K562 (cell line): ENCODE measurements around the gene CYP1B1. TPM values are rescaled to one million over a fixed set of nuclear protein-coding genes. Genes with fewer than 3 reads are reported as not detected.

ENCODE experiments used
- ATAC-seq: fragments of 200-7000 bp; cut with Tn5 transposase; 3 replicates; pipeline ENCODE4 v1.9.1; 2020; ENCODE audit warnings: moderate library complexity
- BruUV-seq: library from RNA; stranded (reverse); fragments of 400-500 nt; replicated peaks from 2 replicates; lab custom pipeline; 2021; lab: Mats Ljungman, UMichigan
- CTCF ChIA-PET: fragments of 300-600 bp; formaldehyde crosslinking; extraction: SDS; loops from one replicate; lab custom pipeline; 2021; ENCODE audit warnings: low intra/inter-chr PET ratio; lab: Yijun Ruan, JAX
- POLR2A ChIA-PET: fragments of 300-600, 350-650 bp; sonication (Branson Sonifier 250); formaldehyde crosslinking; extraction: SDS; loops from one replicate; lab custom pipeline; 2021; ENCODE audit warnings: antibody characterized with exemption, inconsistent platforms; lab: Yijun Ruan, JAX
- DNase-seq, 4 experiments: peaks; one replicate each; pipeline versions ENCODE4 v3.0.0 to v3.0.0-alpha.2; 2011 to 2018; ENCODE audit warnings: low spot score in 3 of 4, mixed read lengths in 3 of 4; ENCODE audit errors: extremely low read depth in 1 of 4
- FAIRE-seq: peaks from 2 replicates; lab custom pipeline; 2011; peaks lifted over from hg19 to GRCh38; lab: Jason Lieb, UNC
- H2AFZ ChIP-seq: 2 replicates; pipeline ENCODE4 v1.6.0; 2011; ENCODE audit warnings: low read depth, low read length, control low read depth, inconsistent platforms
- H3K27ac ChIP-seq: fragments of 200-600 bp; 3 replicates; pipeline ENCODE4 v1.8.0; 2011; ENCODE audit warnings: low read depth, mild to moderate bottlenecking, control low read depth, inconsistent platforms, low read length, moderate library complexity, mixed read lengths; ENCODE audit errors: extremely low read depth
- H3K27me3 ChIP-seq, 2 experiments: fragments of 300-600 bp in 1 of 2; 2 replicates in 1 of 2; 3 replicates in 1 of 2; pipeline versions ENCODE4 v1.6.0 to v1.8.0; 2011; ENCODE audit warnings: inconsistent platforms in 2 of 2, low read length in 2 of 2, mild to moderate bottlenecking in 1 of 2, mixed read lengths in 1 of 2, moderate library complexity in 1 of 2; ENCODE audit not compliant: control insufficient read depth in 2 of 2, insufficient read depth in 2 of 2
- H3K36me3 ChIP-seq: fragments of 300-600 bp; 3 replicates; pipeline ENCODE4 v1.8.0; 2011; ENCODE audit warnings: mild to moderate bottlenecking, low read length, inconsistent platforms; ENCODE audit not compliant: control insufficient read depth, insufficient read depth
- H3K4me1 ChIP-seq, 2 experiments: fragments of 200-600 bp in 1 of 2; replicated peaks in 1 of 2; 2 replicates in 1 of 2; 3 replicates in 1 of 2; pipeline versions ENCODE4 v1.5.1 to v1.8.0; 2011; ENCODE audit warnings: inconsistent platforms in 2 of 2, low read length in 2 of 2, mild to moderate bottlenecking in 1 of 2, mixed read lengths in 1 of 2, moderate library complexity in 1 of 2; ENCODE audit not compliant: control insufficient read depth in 2 of 2, insufficient read depth in 2 of 2
- H3K4me2 ChIP-seq: 2 replicates; pipeline ENCODE4 v1.6.1; 2011; ENCODE audit warnings: low read length, control low read depth, inconsistent platforms, mixed read lengths; ENCODE audit not compliant: insufficient read depth
- H3K4me3 ChIP-seq: fragments of 200-600 bp; sonication (generic), shearing (Covaris generic); 2 replicates; pipeline ENCODE4 v1.5.1; 2016; ENCODE audit warnings: control low read depth, inconsistent platforms
- H3K79me2 ChIP-seq: fragments of 200-600 bp; 3 replicates; pipeline ENCODE4 v1.8.0; 2011; ENCODE audit warnings: low read length, inconsistent platforms; ENCODE audit not compliant: control insufficient read depth, insufficient read depth
- H3K9ac ChIP-seq, 2 experiments: 2 replicates each; pipeline versions ENCODE4 v1.6.0 to v1.6.1; 2011; ENCODE audit warnings: low read depth in 2 of 2, low read length in 2 of 2, control low read depth in 1 of 2, inconsistent platforms in 1 of 2, mild to moderate bottlenecking in 1 of 2, mixed read lengths in 1 of 2; ENCODE audit not compliant: insufficient read depth in 1 of 2
- H3K9me1 ChIP-seq: one replicate; pipeline ENCODE4 v1.6.0; 2011; ENCODE audit warnings: inconsistent platforms, mild to moderate bottlenecking, low read length, moderate library complexity; ENCODE audit not compliant: control insufficient read depth, insufficient read depth
- H3K9me3 ChIP-seq: replicated peaks from 2 replicates; pipeline ENCODE4 v1.5.1; 2011; ENCODE audit warnings: low read depth, low read length, inconsistent platforms; ENCODE audit not compliant: control insufficient read depth, insufficient read depth
- H4K20me1 ChIP-seq: replicated peaks from 2 replicates; pipeline ENCODE4 v1.6.1; 2011; ENCODE audit warnings: low read length, inconsistent platforms, mixed read lengths; ENCODE audit not compliant: control insufficient read depth, insufficient read depth
- ELF4 ChIP-seq: fragments of 450-650 bp; formaldehyde crosslinking; IDR thresholded peaks from 2 replicates; pipeline ENCODE4 v1.4.0; 2022; ENCODE audit warnings: missing genetic modification characterization
- JUN ChIP-seq, 2 experiments: sonication (generic) in 1 of 2; formaldehyde crosslinking in 1 of 2; IDR thresholded peaks; 2 replicates each; pipeline versions ENCODE4 v1.6.1 to v1.8.0; 2012 to 2022; ENCODE audit warnings: borderline replicate concordance in 2 of 2, mild to moderate bottlenecking in 2 of 2, improper control_type of control experiment in 1 of 2, low read depth in 1 of 2, low read length in 1 of 2, missing genetic modification reagents in 1 of 2
- PHB ChIP-seq: fragments of 250-450 bp; sonication (Bioruptor Pico); IDR thresholded peaks from 2 replicates; pipeline ENCODE4 v1.5.0; 2021
- SMARCB1 ChIP-seq: IDR thresholded peaks from 2 replicates; pipeline ENCODE4 v1.6.1; 2011; ENCODE audit warnings: improper control_type of control experiment, low read depth; ENCODE audit not compliant: insufficient read length
- WGBS: fragments of 100-300 bp; shearing (Covaris generic); methylation state at CpG from one replicate; pipeline ENCODE4 v1.1.6; 2016; ENCODE audit warnings: low coverage, mixed read lengths; ENCODE audit not compliant: insufficient coverage; ENCODE audit errors: missing lambda C conversion rate; 5-methylcytosine and 5-hydroxymethylcytosine counted together
- in situ Hi-C: fragments of 300-500 bp; cut with MboI; formaldehyde crosslinking; loops from 4 replicates; pipeline ENCODE4 v1.15.0; 2018; ENCODE audit warnings: inconsistent platforms, mixed read lengths
- intact Hi-C: fragments of 100-400 bp; cut with micrococcal nuclease; formaldehyde crosslinking; loops from 2 replicates; pipeline ENCODE4 v1.14.2; 2022
- polyA plus RNA-seq, 8 experiments: library from polyadenylated mRNA; depleted of rRNA in 4 of 8; stranded (reverse) in 5 of 8; unstranded in 3 of 8; fragments of >200 nt; fragmentation: Nextera tagmentation in 2 of 8; fragmentation: Illumina TruSeq in 1 of 8; extraction: Ambion mirVana in 2 of 8; extraction: Trizol in 1 of 8; gene quantifications; 2 replicates each; pipeline versions ENCODE4 v1.2.1 to v1.2.3, GENCODE V29; 2011 to 2014; ENCODE audit warnings: inconsistent platforms in 1 of 8, missing spikeins in 1 of 8
- total RNA-seq, 7 experiments: library from RNA; depleted of rRNA in 6 of 7; stranded (reverse); fragments of >200 nt in 6 of 7; fragmentation: Illumina TruSeq in 2 of 7; extraction: Trizol in 2 of 7; gene quantifications; 2 replicates each; pipeline versions ENCODE4 v1.2.1 to v1.2.3, GENCODE V29; 2011 to 2021; ENCODE audit warnings: low replicate concordance in 1 of 7

The CYP1B1 gene
- total and polyA plus RNA-seq, 9 of the 15 experiments (the other 6 are each of a cell fraction or from before 2014, with no cell fraction given): 0.07 TPM; not detected in 8

DNA sequence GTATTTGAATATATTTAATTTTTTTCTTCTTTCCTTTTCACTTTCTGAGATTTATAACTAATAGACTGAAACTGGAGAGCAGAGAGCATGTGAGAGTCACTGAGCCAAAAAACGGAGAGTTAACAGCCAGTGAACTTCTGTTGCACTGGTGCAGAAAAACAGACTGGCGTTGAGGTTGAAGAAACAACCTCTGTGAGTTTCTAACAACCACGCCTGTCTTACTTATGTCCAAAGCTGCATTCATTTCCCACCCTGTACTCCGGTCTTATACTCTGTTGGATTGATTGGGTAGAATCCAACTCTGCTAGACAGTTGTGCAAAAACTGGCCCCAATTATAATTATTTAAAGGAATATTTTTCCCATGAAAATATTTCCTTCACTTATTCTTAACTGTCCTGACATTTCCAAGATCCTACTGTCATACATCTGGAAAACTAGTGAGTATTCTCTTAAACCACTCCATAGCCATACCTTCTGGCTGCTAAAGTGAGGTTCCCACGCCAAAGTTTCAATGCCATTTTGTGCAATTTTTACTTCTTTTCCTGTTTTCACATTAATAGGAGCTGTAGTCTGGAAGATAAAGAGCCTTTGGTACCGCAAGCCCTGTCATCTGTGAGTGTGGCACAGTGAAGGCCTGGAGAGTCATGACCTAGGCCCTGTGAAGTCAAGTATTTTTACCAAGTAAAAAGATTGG is 9.4 kb downstream of the CYP1B1 start:
- Histone ChIP-seq H3K36me3 (no peaks in the 10 kb centered on the region), H3K27me3 (peaks cover 4 to 9% of the 10 kb centered on the region in 2 experiments; a peak in 4 of 5 replicates), H3K27ac (no peak overlapping the region), H3K4me1 (no peaks in the 10 kb centered on the region), H3K9me3 (no peaks in the 10 kb centered on the region), H3K9ac (no peak overlapping the region), H3K79me2 (no peaks in the 10 kb centered on the region), H2AFZ (no peak overlapping the region), H4K20me1 (no peaks in the 10 kb centered on the region), H3K4me3 (no peak overlapping the region), H3K9me1 (no peaks in the 10 kb centered on the region)
- ATAC-seq (no peak), DNase-seq (no peak), FAIRE-seq (no peak)
- 3% methylated on average over 6 of the region's 6 CpGs for WGBS
- in situ Hi-C loops: no loop called here
- intact Hi-C loops: no loop called here
- CTCF ChIA-PET: no interaction called here
- no TSS peak for BruUV-seq
- no peak for TF ChIP-seq PHB (CRISPR knock-in tag)
- no peak for TF ChIP-seq SMARCB1
- TF ChIP-seq JUN (IDR thresholded peaks at IDR 0.05; ENCODE audit: borderline replicate concordance, low read depth, low read length): no peak
- TF ChIP-seq JUN (CRISPR knock-in tag; IDR thresholded peaks at IDR 0.05; ENCODE audit: borderline replicate concordance): no peak
- TF ChIP-seq ELF4 (CRISPR knock-in tag): no peak
- TF ChIP-seq, all 486 proteins: peak for 0
- POLR2A ChIA-PET: no interaction called here
- H3K4me2 ChIP-seq: no peak overlapping the region
